IMR-90 (cell line): ENCODE data around the gene CRACDL. TPM values are rescaled to one million over a fixed set of nuclear protein-coding genes. Genes with fewer than 3 reads are reported as not detected.

Experiments
- ATAC-seq: fragments of 200-7000 bp; cut with Tn5 transposase; 2 replicates; pipeline ENCODE4 v1.9.1; 2020; ENCODE audit warnings: low read depth, mild to moderate bottlenecking, moderate library complexity
- BruUV-seq: library from RNA; stranded (reverse); fragments of 400-500 nt; replicated peaks from 2 replicates; lab custom pipeline; 2021; lab: Mats Ljungman, UMichigan
- CTCF ChIA-PET: fragments of 300-600 bp; formaldehyde crosslinking; extraction: SDS; loops from one replicate; lab custom pipeline; 2021; ENCODE audit warnings: antibody characterized with exemption; lab: Yijun Ruan, JAX
- POLR2A ChIA-PET: fragments of 300-600 bp; sonication (Branson Sonifier 250); formaldehyde crosslinking; loops from one replicate; lab custom pipeline; 2022; ENCODE audit warnings: antibody characterized with exemption; ENCODE audit not compliant: unreplicated experiment; lab: Charles Lee
- DNase-seq: peaks from one replicate; pipeline ENCODE4 v3.0.0; 2013
- H2AFZ ChIP-seq: replicated peaks from 2 replicates; pipeline ENCODE3; 2013; ENCODE audit warnings: low read length, mild to moderate bottlenecking; ENCODE audit not compliant: poor library complexity
- H2AK5ac ChIP-seq: 2 replicates; pipeline ENCODE4 v1.6.1; 2013; ENCODE audit warnings: low read depth, low read length, inconsistent platforms
- H2AK9ac ChIP-seq: replicated peaks from 2 replicates; pipeline ENCODE3; 2013; ENCODE audit warnings: mild to moderate bottlenecking, low read depth, low read length, moderate library complexity; ENCODE audit not compliant: poor library complexity
- H2BK120ac ChIP-seq: 2 replicates; pipeline ENCODE4 v1.6.1; 2013; ENCODE audit warnings: low read depth, low read length, inconsistent platforms
- H2BK15ac ChIP-seq: 3 replicates; pipeline ENCODE4 v1.6.1; 2013; ENCODE audit warnings: low read depth, low read length, inconsistent platforms
- H2BK20ac ChIP-seq: 2 replicates; pipeline ENCODE4 v1.6.1; 2013; ENCODE audit warnings: low read depth, mild to moderate bottlenecking, inconsistent platforms, low read length, moderate library complexity
- H2BK5ac ChIP-seq: 2 replicates; pipeline ENCODE4 v1.6.1; 2013; ENCODE audit warnings: mild to moderate bottlenecking, low read depth, low read length, inconsistent platforms; ENCODE audit not compliant: poor library complexity, severe bottlenecking
- H3K14ac ChIP-seq: replicated peaks from 2 replicates; pipeline ENCODE4 v1.6.1; 2013; ENCODE audit warnings: low read depth, low read length, inconsistent platforms
- H3K18ac ChIP-seq: 2 replicates; pipeline ENCODE4 v1.6.1; 2013; ENCODE audit warnings: low read depth, low read length, control low read depth
- H3K23ac ChIP-seq: 2 replicates; pipeline ENCODE4 v1.6.1; 2013; ENCODE audit warnings: low read depth, low read length, inconsistent platforms
- H3K27ac ChIP-seq: 2 replicates; pipeline ENCODE4 v1.5.1; 2013; ENCODE audit warnings: mild to moderate bottlenecking, control low read depth, low read length; ENCODE audit not compliant: insufficient read depth
- H3K27me3 ChIP-seq: 2 replicates; pipeline ENCODE4 v1.6.1; 2013; ENCODE audit warnings: low read length; ENCODE audit not compliant: control insufficient read depth, insufficient read depth
- H3K36me3 ChIP-seq: 2 replicates; pipeline ENCODE4 v1.6.1; 2013; ENCODE audit warnings: low read length, mixed read lengths; ENCODE audit not compliant: control insufficient read depth, insufficient read depth
- H3K4ac ChIP-seq: 2 replicates; pipeline ENCODE4 v1.6.1; 2013; ENCODE audit warnings: low read depth, low read length, inconsistent platforms
- H3K4me1 ChIP-seq: 2 replicates; pipeline ENCODE4 v1.6.1; 2013; ENCODE audit warnings: low read length, mixed read lengths; ENCODE audit not compliant: control insufficient read depth, insufficient read depth
- H3K4me2 ChIP-seq: 2 replicates; pipeline ENCODE4 v1.6.1; 2013; ENCODE audit warnings: low read depth, mild to moderate bottlenecking, control low read depth, low read length, moderate library complexity
- H3K4me3 ChIP-seq: 2 replicates; pipeline ENCODE4 v1.5.1; 2013; ENCODE audit warnings: low read depth, mild to moderate bottlenecking, control low read depth, low read length, moderate library complexity; ENCODE audit not compliant: insufficient read depth
- H3K56ac ChIP-seq: 2 replicates; pipeline ENCODE4 v1.6.1; 2013; ENCODE audit warnings: low read length, inconsistent platforms; ENCODE audit not compliant: insufficient read depth; ENCODE audit errors: extremely low read depth
- H3K79me1 ChIP-seq, 2 experiments: 2 replicates each; pipeline ENCODE4 v1.6.1; 2013; ENCODE audit warnings: low read length in 2 of 2, inconsistent platforms in 1 of 2, low read depth in 1 of 2
- H3K9ac ChIP-seq: 2 replicates; pipeline ENCODE4 v1.6.1; 2013; ENCODE audit warnings: low read depth, low read length, control low read depth
- H3K9me1 ChIP-seq: 2 replicates; pipeline ENCODE4 v1.6.1; 2013; ENCODE audit warnings: low read length, inconsistent platforms; ENCODE audit not compliant: insufficient read depth
- H3K9me3 ChIP-seq: 2 replicates; pipeline ENCODE4 v1.6.1; 2013; ENCODE audit warnings: low read length; ENCODE audit not compliant: control insufficient read depth, insufficient read depth
- H4K20me1 ChIP-seq: 2 replicates; pipeline ENCODE4 v1.6.1; 2013; ENCODE audit warnings: low read length, inconsistent platforms; ENCODE audit not compliant: insufficient read depth
- H4K5ac ChIP-seq: 2 replicates; pipeline ENCODE4 v1.6.1; 2013; ENCODE audit warnings: mild to moderate bottlenecking, low read depth, low read length, control low read depth
- H4K8ac ChIP-seq, 2 experiments: 2 replicates each; pipeline ENCODE4 v1.6.1; 2013; ENCODE audit warnings: low read depth in 2 of 2, low read length in 2 of 2, control low read depth in 1 of 2, inconsistent platforms in 1 of 2
- H4K91ac ChIP-seq: 2 replicates; pipeline ENCODE4 v1.6.1; 2013; ENCODE audit warnings: low read depth, low read length, inconsistent platforms; ENCODE audit not compliant: insufficient read depth
- BHLHE40 ChIP-seq: fragments of 150-350 bp; IDR thresholded peaks from 2 replicates; pipeline ENCODE4 v1.6.1; 2016; ENCODE audit warnings: mild to moderate bottlenecking, low read depth, low read length
- CTCF ChIP-seq: conservative IDR thresholded peaks from 2 replicates; pipeline ENCODE4 v1.5.1; 2012; ENCODE audit warnings: mild to moderate bottlenecking, low read depth, low read length, improper control_type of control experiment
- FOS ChIP-seq: fragments of 150-350 bp; IDR thresholded peaks from 2 replicates; pipeline ENCODE4 v1.6.1; 2016; ENCODE audit warnings: low read depth, low read length
- MAFK ChIP-seq: IDR thresholded peaks from 2 replicates; pipeline ENCODE4 v1.6.1; 2012; ENCODE audit warnings: low read depth, low read length, improper control_type of control experiment
- MAZ ChIP-seq: IDR thresholded peaks from 2 replicates; pipeline ENCODE4 v1.6.1; 2012; ENCODE audit warnings: low read depth, mild to moderate bottlenecking, low read length, improper control_type of control experiment, moderate library complexity, borderline replicate concordance
- MXI1 ChIP-seq: IDR thresholded peaks from 2 replicates; pipeline ENCODE4 v1.6.1; 2012; ENCODE audit warnings: low read depth, mild to moderate bottlenecking, low read length, moderate library complexity, borderline replicate concordance
- POLR2A ChIP-seq: IDR thresholded peaks from 2 replicates; pipeline ENCODE4 v1.6.1; 2012; ENCODE audit warnings: mild to moderate bottlenecking, low read depth, low read length
- RFX5 ChIP-seq: IDR thresholded peaks from 2 replicates; pipeline ENCODE4 v1.8.0; 2012; ENCODE audit warnings: low read depth, mild to moderate bottlenecking, low read length, moderate library complexity
- SMC3 ChIP-seq: fragments of 150-350 bp; IDR thresholded peaks from 2 replicates; pipeline ENCODE4 v1.6.1; 2016; ENCODE audit warnings: low read depth, mild to moderate bottlenecking, antibody characterized with exemption, low read length, moderate library complexity
- WGBS, 2 experiments: methylation state at CpG; one replicate each; pipeline versions ENCODE4 v1.1.5 to v1.1.7; 2013; ENCODE audit warnings: missing lambda C conversion rate in 2 of 2; ENCODE audit not compliant: insufficient read length in 1 of 2; ENCODE audit errors: extremely low coverage in 2 of 2; 5-methylcytosine and 5-hydroxymethylcytosine counted together
- dilution Hi-C: fragments of 300-500 bp; cut with HindIII; formaldehyde crosslinking; loops from one replicate; pipeline ENCODE4 v1.14.3; 2018; ENCODE audit warnings: low sequenced_read_pairs; ENCODE audit not compliant: unreplicated experiment
- in situ Hi-C: fragments of 300-500 bp; cut with MboI; formaldehyde crosslinking; loops from 3 replicates; pipeline ENCODE4 v1.14.3; 2019; ENCODE audit warnings: low sequenced_read_pairs, inconsistent platforms, mixed read lengths
- intact Hi-C: fragments of 100-400 bp; cut with micrococcal nuclease; formaldehyde crosslinking; loops from 2 replicates; pipeline ENCODE4 v1.10.0; 2022
- polyA plus RNA-seq, 3 experiments: library from polyadenylated mRNA; depleted of rRNA; stranded (reverse); fragments of >200 nt; gene quantifications; 2 replicates each; pipeline ENCODE4 v1.2.3, GENCODE V29; 2012; ENCODE audit warnings: low replicate concordance in 1 of 3
- total RNA-seq: library from RNA; depleted of rRNA; stranded (reverse); fragments of >200 nt; gene quantifications from 2 replicates; pipeline ENCODE4 v1.2.3, GENCODE V29; 2012
- TF ChIP-seq, protein P1 (sequence below): fragments of 150-350 bp; IDR thresholded peaks from 2 replicates; pipeline ENCODE4 v1.6.1; 2017; ENCODE audit warnings: mild to moderate bottlenecking, antibody characterized with exemption, low read length, low read depth

The CRACDL gene
- total and polyA plus RNA-seq, 2 of the 4 experiments (the other 2 are of a cell fraction) = not detected

GRCh38 chr2:98897746-98898145 is 38.3 kb downstream of the CRACDL start:
- Histone ChIP-seq H3K79me1 (no peaks in the 10 kb centered on the region), H3K4me1 (no peaks in the 10 kb centered on the region), H2AFZ (no peak overlapping the region), H3K4ac (no peak overlapping the region), H3K36me3 (no peaks in the 10 kb centered on the region), H3K4me2 (no peak overlapping the region), H3K9me3 (no peaks in the 10 kb centered on the region), H2AK9ac (no peak overlapping the region), H3K9ac (no peak overlapping the region), H2BK15ac (no peak overlapping the region), H3K18ac (no peak overlapping the region), H2BK20ac (no peak overlapping the region), H4K91ac (no peak overlapping the region), H2AK5ac (no peak overlapping the region), H3K27me3 (peaks cover 8% of the 10 kb centered on the region), H3K27ac (no peak overlapping the region), H2BK120ac (no peak overlapping the region), H2BK5ac (no peak overlapping the region), H3K4me3 (no peak overlapping the region), H3K9me1 (no peaks in the 10 kb centered on the region), H4K8ac (no peak overlapping the region), H3K56ac (no peak overlapping the region), H3K23ac (no peak overlapping the region), H4K20me1 (no peaks in the 10 kb centered on the region), H4K5ac (no peak overlapping the region), H3K14ac (no peak overlapping the region)
- DNase-seq (no peak), ATAC-seq (no peak)
- BruUV-seq = no TSS peak
- TF ChIP-seq CTCF (no peak), BHLHE40 (no peak), POLR2A (no peak), MXI1 (no peak), MAFK (no peak), SMC3 (no peak), MAZ (no peak), RFX5 (no peak), FOS (no peak)
- TF ChIP-seq, protein P1, sequence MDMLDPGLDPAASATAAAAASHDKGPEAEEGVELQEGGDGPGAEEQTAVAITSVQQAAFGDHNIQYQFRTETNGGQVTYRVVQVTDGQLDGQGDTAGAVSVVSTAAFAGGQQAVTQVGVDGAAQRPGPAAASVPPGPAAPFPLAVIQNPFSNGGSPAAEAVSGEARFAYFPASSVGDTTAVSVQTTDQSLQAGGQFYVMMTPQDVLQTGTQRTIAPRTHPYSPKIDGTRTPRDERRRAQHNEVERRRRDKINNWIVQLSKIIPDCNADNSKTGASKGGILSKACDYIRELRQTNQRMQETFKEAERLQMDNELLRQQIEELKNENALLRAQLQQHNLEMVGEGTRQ = no peak
- dilution Hi-C loops = no loop called here
- intact Hi-C loops = no loop called here
- CTCF ChIA-PET = no interaction called here
- no CpG with 5 or more reads among the region's 4 CpGs for WGBS, 2 experiments
- in situ Hi-C loops = no loop called here
- POLR2A ChIA-PET = no interaction called here
